HG02973 (cell line): ENCODE measurements around the gene RSPRY1.
"Not testable (repeated sequence)": the region's sequence is repeated elsewhere in the genome, so short reads cannot be mapped to it uniquely, and the experiment has no call there.

Experiments used
- ATAC-seq: cut with Tn5 transposase; IDR thresholded peaks from one replicate; pipeline ENCODE4 v1.9.1; 2021; ENCODE audit warnings: moderate library complexity; ENCODE audit not compliant: unreplicated experiment

Gene RSPRY1

GRCh38 chr16:57185446-57185944 lies 634 bp upstream of the RSPRY1 start:
- ATAC-seq, result peak; percentile 40

GRCh38 chr16:57186872-57187854 lies 1.0 kb downstream of the RSPRY1 start:
- ATAC-seq, result no peak

GRCh38 chr16:57187902-57188710 lies 2.0 kb downstream of the RSPRY1 start:
- ATAC-seq, result not testable (repeated sequence)

- ATAC-seq, result no peak
Measured at GRCh38 chr16:57188711-57189002, 2.5 kb downstream of the RSPRY1 start.

GRCh38 chr16:57189527-57189926 lies 3.4 kb downstream of the RSPRY1 start:
- not testable (repeated sequence) for ATAC-seq

GRCh38 chr16:57190136-57190535 lies 4.0 kb downstream of the RSPRY1 start:
- ATAC-seq, result no peak

- no peak for ATAC-seq
Measured at GRCh38 chr16:57191056-57191571, 5.0 kb downstream of the RSPRY1 start.

GRCh38 chr16:57192146-57192545 lies 6.0 kb downstream of the RSPRY1 start:
- no peak for ATAC-seq

GRCh38 chr16:57192720-57193486 lies 6.8 kb downstream of the RSPRY1 start:
- no peak for ATAC-seq

- no peak for ATAC-seq
Measured at GRCh38 chr16:57194512-57194911, 8.4 kb downstream of the RSPRY1 start.

GRCh38 chr16:57196286-57196685 lies 10.2 kb downstream of the RSPRY1 start:
- ATAC-seq, result no peak

GRCh38 chr16:57196753-57197152 lies 10.6 kb downstream of the RSPRY1 start:
- ATAC-seq, result no peak

- ATAC-seq, result not testable (repeated sequence)
Measured at GRCh38 chr16:57200321-57200720, 14.2 kb downstream of the RSPRY1 start.

GRCh38 chr16:57200926-57201325 lies 14.8 kb downstream of the RSPRY1 start:
- ATAC-seq, result not testable (repeated sequence)

- ATAC-seq, result no peak
Measured at GRCh38 chr16:57202095-57202886, 16.2 kb downstream of the RSPRY1 start.

GRCh38 chr16:57203451-57203850 lies 17.3 kb downstream of the RSPRY1 start:
- ATAC-seq, result no peak

GRCh38 chr16:57204675-57205074 lies 18.5 kb downstream of the RSPRY1 start:
- no peak for ATAC-seq

GRCh38 chr16:57208926-57209325 lies 22.8 kb downstream of the RSPRY1 start:
- no peak for ATAC-seq

GRCh38 chr16:57209780-57210179 lies 23.7 kb downstream of the RSPRY1 start:
- ATAC-seq, result no peak

GRCh38 chr16:57213462-57213861 lies 27.3 kb downstream of the RSPRY1 start:
- ATAC-seq, result no peak
